ENCODE data around the gene NFX1.
A peak's percentile ranks its signal among the peaks of the same experiment; 100 is the strongest.
"Not testable (repeated sequence)": the region's sequence is repeated elsewhere in the genome, so short reads cannot be mapped to it uniquely, and the experiment has no call there.

The NFX1 gene

GRCh38 chr9:33366979-33367480 is 76.7 kb downstream of the NFX1 start:
- no peak for DNase-seq

GRCh38 chr9:33372900-33373299 is 82.6 kb downstream of the NFX1 start:
- DNase-seq, result no peak

GRCh38 chr9:33374190-33374589 is 83.9 kb downstream of the NFX1 start:
- DNase-seq, result no peak

- DNase-seq, result peak; percentile 49
These were observed 84.4 kb downstream of the NFX1 start for GRCh38 chr9:33374634-33375237.

- no peak for DNase-seq
These were observed 85.0 kb downstream of the NFX1 start for GRCh38 chr9:33375238-33375840.

- DNase-seq, result no peak
These were observed 85.6 kb downstream of the NFX1 start for GRCh38 chr9:33375841-33376321.

GRCh38 chr9:33377089-33377715 is 86.9 kb downstream of the NFX1 start:
- DNase-seq, result no peak

GRCh38 chr9:33378121-33378795 is 87.9 kb downstream of the NFX1 start:
- no peak for DNase-seq

- no peak for DNase-seq
These were observed 89.5 kb downstream of the NFX1 start for GRCh38 chr9:33379666-33380389.

GRCh38 chr9:33380390-33381094 is 90.2 kb downstream of the NFX1 start:
- DNase-seq, result no peak

- DNase-seq, result no peak
These were observed 91.0 kb downstream of the NFX1 start for GRCh38 chr9:33381231-33381791.

GRCh38 chr9:33382397-33382796 is 92.1 kb downstream of the NFX1 start:
- not testable (repeated sequence) for DNase-seq

- DNase-seq, result not testable (repeated sequence)
These were observed 93.1 kb downstream of the NFX1 start for GRCh38 chr9:33383396-33383795.

GRCh38 chr9:33385536-33385935 is 95.2 kb downstream of the NFX1 start:
- DNase-seq, result not testable (repeated sequence)

- not testable (repeated sequence) for DNase-seq
These were observed 95.8 kb downstream of the NFX1 start for GRCh38 chr9:33385979-33386640.

GRCh38 chr9:33386641-33386996 is 96.3 kb downstream of the NFX1 start:
- DNase-seq, result not testable (repeated sequence)

- not testable (repeated sequence) for DNase-seq
These were observed 96.7 kb downstream of the NFX1 start for GRCh38 chr9:33386998-33387397.

GRCh38 chr9:33388110-33388994 is 98.0 kb downstream of the NFX1 start:
- DNase-seq, result no peak

- DNase-seq, result peak; percentile 45
These were observed 100.9 kb downstream of the NFX1 start for GRCh38 chr9:33391111-33391771.

GRCh38 chr9:33392591-33393021 is 102.3 kb downstream of the NFX1 start:
- DNase-seq, result not testable (repeated sequence)

All from kidney glomerular epithelial cell (primary cell).